NCI-H1694 (cell line): ENCODE measurements around the gene NDUFC2.
"Not testable (repeated sequence)": the region's sequence is repeated elsewhere in the genome, so short reads cannot be mapped to it uniquely, and the experiment has no call there.

Experiments used
- DNase-seq: peaks from one replicate; lab custom pipeline; 2025; lab: John Stamatoyannopoulos, UW

The NDUFC2 gene

DNA sequence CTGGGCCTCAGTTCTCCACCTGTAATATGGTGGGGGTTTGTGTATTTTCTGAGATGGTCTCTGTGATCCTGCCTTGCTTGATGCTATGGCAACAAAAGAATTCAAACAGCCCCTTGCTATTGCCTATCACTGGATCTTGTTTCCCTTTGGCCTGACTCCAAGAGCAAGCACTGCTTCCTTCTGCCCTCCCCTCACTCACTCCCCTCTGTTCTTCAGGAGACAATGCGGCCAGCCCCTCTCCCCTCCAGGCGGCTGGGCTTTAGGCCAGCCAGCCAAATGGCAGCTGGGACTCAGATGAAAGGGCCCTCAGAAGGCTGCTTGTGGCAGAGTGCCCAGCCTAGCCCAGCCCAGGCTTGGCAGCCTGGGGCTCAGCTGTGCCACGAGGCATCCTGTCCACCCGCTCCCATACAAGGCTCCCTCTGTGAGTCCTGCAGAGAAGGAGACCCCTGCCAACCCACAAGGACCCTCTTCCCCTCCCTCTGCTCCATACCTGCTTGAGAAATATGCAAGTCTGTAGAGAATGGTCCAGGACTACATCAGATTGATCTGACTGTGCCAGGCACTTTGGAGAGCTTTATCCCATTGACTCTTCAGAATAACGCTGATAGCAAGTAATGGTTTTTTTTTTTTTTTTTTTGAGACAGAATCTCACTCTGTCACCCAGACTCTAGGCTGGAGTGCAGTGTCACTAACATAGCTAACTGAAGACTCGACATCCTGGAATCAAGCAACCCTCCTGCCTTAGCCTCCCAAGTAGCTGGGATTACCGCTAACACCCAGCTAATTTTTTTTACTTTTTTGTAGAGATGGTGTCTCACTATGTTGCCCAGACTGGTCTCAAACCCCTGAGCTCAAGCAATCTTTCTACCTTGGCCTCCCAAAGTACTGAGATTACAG, 49.0 kb downstream of the NDUFC2 start:
- peak; percentile 91 for DNase-seq

DNA sequence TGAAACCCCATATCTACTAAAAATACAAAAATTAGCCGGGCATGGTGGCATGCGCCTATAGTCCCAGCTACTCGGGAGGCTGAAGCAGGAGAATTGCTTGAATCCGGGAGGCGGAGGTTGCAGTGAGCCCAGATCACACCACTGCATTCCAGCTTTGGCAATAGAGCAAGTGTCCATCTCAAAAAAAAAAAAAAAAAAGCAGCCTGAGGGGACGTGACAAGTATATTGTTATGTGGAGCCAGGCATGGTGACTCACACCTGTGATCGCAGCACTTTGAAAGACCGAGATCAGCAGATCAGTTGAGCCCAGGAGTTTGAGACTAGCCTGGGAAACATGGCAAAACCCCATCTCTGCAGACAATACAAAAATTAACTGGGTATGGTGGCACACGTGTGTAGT, 51.2 kb downstream of the NDUFC2 start:
- DNase-seq = not testable (repeated sequence)

DNA sequence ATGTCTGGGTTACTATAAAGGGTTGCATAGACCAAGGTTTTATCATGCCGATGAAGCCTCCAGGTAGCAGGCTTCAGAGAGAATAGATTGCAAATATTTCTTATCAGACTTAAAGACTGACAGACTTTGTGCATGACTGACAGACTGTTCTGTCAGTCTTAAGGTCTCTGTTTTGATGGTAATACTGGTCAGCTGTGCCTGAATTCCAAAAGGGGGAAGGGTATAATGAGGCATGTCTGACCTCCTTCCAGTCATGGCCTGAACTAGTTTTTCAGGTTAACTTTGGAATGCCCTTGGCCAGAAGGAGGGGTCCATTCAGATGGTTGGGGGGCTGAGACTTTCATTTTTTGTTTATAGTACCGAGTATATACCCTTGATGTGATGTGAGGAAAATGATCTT, 51.9 kb downstream of the NDUFC2 start:
- no peak for DNase-seq

DNA sequence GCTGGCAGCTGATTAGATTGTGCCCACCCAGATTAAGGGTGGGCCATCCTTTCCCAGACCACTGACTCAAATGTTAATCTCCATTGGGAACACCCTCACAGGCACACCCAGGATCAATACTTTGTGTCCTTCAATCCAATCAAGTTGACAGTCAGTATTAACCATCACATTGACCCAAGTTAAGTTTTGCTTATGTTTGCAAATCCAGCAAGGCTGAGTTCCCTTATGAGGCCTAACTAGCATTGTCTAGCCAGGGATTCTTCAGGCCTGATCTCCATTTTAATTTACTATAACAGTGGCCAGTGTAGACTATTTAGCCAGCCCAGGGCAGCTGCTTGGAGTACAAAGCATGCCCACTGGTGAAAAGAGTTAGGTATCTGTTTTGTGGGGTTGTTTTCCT, 54.3 kb downstream of the NDUFC2 start:
- DNase-seq = no peak

DNA sequence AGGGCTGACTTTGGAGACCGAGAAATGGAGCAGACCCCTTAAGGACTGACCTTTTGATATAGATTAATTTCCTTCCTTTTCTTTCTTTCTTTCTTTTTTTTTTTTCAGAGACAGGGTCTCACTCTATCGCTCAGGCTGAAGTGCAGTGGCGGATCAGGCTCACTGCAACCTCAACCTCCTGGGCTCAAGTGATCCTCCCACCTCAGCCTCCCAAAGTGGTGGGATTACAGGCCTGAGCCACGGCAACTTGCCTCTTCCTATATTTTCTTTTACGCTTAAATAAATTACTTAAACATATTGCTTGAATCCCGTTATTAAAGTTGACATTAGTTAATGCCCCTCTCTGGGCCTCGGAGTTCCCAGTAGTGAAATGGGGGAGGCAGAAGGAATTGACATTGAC, 56.2 kb downstream of the NDUFC2 start:
- no peak for DNase-seq

DNA sequence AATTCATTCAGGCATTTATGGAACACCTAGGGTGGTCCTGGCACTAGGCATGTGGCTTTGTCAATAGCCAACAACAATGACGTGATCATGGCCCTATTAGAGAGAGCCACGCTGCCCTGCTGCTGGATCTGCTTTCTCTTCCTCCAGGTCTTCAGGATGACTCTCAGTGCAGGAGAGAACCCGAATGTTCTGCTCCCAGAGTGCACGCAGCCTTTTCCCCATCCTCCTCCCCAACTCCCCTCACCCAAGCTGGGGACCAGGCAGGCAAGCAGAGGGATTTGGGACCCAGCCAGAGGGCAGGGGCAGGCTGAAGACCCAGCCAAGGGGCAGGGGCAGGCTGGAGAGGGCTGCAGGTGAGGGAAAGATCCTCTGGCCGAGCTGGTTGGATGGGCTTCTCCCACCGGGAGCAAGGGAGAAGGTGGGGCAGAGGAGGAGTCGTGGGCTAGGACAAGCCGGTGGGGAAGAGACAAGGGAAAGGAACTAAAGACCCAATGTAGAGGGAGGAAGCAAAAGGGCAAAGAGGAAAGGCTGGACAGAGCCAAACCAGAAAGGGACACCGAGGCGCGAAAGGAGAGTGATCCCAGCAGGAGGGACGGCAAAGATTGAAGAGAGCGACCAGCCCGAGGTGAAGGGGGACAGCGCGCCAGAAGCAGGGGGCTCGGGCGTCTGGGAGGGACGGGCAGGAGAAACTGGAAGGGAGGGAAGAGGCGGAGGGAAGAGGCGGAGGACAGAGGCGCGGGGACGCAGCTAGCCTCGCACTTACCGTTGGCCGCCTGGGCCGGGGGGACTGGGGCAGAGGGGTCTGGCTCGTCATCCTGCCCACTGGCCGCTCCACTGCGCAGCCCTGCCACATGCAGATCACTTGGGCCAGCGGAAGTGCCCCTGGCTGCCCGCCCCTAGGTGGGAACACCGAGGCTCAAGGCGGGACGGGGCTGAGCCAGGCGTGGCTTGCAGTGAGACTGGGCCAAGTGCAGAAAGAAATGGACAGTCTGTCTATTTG, 57.0 kb downstream of the NDUFC2 start, which contains the start of gene KCTD14:
Gene KCTD14, minus strand, starts transcription at position 880 of the 1,000 bp plus-strand sequence. Its CDS starts 27 bp downstream, at position 853.
- no peak for DNase-seq

DNA sequence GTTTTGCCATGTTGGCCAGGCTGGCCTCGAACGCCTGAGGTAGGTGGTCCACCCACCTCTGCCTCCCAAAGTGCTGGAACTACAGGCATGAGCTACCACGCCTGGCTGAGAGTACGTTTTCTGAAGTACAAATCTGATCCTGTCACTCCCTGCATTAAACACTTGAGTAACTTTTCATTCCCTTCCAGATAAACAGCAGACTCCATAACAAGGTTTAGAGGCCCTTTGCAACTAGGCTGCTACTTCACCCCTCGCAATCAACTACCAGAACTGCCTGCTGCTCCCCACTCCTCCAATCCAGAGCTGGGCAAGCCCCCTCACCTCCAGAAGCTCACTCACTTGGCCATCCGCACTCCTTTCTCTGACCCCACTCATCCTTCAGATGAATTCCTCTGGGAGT, 58.1 kb downstream of the NDUFC2 start:
- DNase-seq = no peak

DNA sequence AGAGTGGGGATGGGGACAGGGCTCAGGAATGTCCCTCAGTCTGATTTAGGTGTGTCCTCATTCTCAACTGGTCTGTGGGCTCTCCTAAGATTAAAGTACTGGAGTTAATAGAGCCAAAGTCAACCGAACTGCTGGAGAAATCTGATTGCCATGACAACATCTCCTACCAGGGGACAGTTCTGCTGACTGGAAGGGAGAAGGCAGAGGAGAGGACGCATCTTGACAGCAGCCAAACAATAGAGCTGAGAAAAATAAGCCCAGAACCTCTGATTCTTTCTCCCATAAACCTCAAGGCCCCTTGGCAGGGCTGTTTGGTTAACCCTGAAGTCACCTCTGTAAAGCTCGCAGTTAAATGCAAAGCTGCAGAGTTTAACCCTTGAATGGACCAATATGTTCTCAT, 59.4 kb downstream of the NDUFC2 start:
- DNase-seq = no peak

DNA sequence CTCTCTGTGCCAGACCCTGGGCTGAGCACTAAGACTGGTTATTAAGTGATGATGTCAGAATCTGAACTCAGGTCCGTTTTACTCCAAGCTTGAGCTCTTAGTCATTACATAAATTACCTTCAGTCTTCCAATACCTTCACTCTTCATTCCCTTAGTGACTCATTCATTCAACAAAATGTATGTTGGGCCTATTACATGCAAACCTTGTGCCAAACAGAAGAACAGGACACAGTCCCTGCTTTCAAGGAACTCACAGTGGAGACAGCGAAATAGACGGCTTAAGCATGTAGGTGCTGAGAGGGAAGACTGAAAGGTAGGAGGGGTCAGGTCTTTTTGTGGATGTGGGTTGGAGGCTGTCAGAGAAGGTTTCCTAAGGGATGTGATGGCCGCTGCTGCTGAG, 59.9 kb downstream of the NDUFC2 start:
- DNase-seq = no peak
